Ecto neural progenitor cell (in vitro differentiated cells): ENCODE data around the gene GALNTL6.

ENCODE experiments used
- DNase-seq: peaks from one replicate; pipeline ENCODE4 v3.0.0-alpha.2; 2018; ENCODE audit warnings: low spot score

The GALNTL6 gene

DNA sequence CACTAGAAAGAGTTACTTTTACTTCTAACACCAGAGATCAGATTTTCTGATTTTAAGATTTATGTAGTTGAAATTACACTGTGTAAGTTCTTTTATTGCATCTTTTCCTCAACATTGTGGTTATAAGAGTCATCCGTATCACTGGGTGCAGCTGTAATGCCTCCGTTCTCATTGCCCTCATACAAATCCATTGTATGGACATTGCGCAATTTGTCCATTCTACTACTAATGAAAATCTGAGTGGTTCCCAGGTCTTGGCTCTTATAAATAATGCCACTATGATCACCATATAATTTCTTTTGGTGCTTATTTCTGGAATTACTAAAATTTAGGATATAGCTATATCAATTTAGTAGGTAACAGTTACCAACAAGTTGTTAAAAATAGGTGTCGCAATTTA, 741.4 kb downstream of the GALNTL6 start:
- no peak for DNase-seq

DNA sequence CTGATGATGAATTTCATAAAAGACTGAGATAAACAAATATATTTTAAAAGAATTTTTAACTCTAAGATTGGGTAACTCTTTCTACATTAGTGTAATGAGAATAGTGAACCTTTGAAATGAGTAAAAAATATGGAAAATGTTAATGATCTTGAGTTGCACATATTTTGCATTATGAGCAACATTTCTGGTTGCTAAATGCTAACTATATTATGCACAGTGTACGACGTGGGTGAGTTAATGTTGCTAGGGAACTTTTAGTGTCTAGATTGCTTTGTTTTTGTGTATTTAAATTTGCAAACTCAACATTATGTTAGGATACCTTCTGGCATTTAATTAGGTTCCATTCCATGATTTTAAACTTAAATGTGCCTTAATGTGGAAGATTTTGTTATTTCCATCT, 742.5 kb downstream of the GALNTL6 start:
- DNase-seq, result no peak

DNA sequence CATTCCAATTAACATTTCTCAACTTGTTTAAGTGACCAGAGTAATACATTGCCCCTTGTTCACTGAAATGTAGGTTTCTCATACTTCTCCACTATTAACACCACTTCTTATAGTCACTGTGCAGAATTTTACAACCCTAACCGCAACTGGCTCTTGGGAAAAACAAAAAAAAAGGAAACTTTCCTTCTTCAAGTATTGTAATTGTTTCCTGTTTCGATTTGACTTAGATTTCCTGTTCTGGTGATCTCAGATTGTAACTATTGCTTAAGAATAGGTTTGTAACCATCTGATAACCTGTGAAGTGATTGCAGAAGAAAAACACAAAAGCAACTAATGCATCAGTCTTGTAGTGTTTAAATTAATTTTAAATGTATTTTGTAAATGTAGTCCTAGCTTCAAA, 760.7 kb downstream of the GALNTL6 start:
- no peak for DNase-seq

DNA sequence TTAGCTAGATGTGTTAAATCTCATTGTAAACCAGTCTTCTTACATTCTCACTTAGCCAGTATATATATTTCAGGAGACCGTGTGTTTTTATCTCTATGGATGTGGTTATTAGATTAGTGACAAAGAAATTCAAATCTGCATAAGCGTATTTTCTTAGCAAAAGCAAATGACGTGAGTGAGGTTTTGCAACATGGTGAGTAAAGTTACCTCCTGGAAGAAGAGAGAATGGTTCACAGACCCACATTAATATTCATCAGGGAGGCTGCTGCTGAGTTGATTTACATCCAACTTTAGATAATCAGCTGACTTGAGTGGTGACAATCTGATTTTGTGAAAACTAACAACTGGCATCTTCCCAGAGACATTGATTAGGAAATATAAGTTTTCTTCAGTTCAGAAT, 765.5 kb downstream of the GALNTL6 start:
- no peak for DNase-seq

DNA sequence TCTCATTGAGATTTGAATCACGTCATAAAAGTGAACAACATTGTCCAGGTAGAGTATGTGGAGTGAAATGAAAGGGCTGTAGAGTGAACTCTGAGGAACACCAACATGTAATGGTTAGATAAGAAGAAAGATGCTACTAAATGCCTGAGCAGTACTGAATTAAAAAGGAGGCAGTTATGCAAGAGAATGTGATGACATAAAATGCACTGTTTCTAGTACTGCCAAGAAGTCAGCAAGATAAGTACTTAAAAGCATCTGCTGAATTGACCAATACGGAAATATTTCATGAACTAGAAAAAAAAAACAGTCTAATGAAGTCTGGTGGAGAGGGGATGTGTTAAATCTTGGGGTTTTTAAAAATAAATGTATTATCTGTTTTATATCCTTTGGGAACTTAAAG, 771.6 kb downstream of the GALNTL6 start:
- DNase-seq, result no peak

DNA sequence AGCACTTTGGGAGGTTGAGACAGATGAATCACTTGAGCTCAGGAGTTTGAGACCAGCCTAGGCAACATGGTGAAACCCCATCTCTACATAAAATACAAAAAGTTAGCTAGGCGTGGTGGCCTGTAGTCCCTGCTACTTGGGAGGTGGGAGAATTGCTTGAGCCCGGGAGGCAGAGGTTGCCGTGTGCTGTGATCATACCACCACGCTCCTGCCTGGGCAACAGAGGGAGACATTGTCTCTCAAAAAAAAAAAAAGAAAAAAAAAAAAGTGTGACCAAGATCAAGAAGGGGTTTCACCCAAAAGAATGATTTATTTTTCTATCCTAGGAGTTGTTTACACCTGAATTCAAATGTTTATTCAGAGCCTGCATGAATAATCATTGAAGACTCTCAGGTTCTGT, 783.0 kb downstream of the GALNTL6 start:
- DNase-seq, result no peak

DNA sequence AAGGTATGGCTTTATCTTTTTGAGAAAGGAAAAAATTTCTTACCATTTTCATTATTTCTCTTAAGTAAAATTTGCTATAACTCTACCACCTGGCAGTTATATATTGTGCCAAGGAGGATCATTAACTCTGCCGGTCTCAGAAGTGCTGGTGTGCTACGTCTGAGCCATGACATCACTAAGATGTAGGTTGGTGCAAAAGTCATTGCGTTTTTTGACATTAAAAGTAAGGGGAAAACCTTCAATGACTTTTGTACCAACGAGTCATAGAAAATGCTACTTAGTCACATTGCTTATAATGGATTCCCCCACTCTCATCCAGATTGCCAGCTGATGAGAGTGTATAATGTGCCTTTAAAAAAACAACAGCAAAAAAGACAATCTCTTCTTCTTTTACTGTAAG, 786.4 kb downstream of the GALNTL6 start:
- DNase-seq, result no peak

DNA sequence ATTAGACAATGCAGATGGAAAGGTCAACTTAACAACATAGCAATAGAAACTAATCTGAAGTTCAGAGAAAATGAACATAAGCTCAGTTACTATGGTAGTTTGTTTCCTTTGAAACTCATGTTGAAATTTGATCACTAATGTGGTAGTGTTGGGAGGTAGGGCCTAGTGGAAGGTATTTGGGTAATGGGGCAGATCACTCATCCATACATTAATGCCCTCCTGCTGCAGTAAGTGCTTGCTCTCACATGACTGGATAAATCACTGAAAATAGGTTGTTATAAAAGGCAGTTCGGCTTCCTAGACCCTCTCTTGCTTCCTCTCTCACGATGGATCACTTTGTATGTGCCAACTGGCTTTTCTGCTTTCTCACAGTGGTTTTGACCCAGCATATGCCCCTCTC, 788.0 kb downstream of the GALNTL6 start:
- DNase-seq, result no peak

DNA sequence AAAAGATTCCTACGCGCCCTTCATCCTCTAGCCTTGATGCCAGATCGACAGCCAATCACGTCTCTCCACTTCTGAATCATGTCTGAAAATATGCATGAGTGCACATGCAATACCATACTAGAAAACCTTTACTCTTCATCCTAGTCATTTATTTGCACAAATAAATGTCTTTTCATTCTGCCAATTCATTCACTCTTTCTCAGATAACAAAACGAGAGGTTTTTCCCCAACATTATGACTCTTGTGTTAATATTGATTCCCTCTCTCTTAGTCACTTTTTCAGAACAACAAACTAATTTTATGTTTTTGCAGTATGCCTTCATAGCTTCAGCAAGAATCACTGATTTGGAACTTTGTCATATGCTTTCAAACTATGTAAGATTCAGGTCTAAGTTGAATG, 806.0 kb downstream of the GALNTL6 start:
- DNase-seq, result no peak

DNA sequence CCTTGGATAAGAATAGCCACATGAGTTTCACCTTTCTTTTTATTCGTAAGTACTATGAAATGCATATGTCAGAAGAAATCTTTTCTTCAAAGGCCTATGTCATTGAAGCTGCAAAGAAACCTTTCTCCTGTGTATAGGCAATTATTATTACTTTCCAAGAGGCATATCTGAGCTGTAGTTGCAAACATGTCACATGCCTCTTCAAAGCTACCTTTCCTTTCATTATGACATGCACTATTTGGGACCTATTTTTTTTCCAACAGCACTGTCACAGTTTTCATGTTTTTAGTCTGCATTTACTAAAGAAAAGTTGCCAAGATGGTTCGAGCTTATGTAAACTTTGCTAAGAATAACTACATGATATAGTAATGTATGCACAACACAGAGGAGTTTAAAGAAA, 806.6 kb downstream of the GALNTL6 start:
- DNase-seq, result no peak

DNA sequence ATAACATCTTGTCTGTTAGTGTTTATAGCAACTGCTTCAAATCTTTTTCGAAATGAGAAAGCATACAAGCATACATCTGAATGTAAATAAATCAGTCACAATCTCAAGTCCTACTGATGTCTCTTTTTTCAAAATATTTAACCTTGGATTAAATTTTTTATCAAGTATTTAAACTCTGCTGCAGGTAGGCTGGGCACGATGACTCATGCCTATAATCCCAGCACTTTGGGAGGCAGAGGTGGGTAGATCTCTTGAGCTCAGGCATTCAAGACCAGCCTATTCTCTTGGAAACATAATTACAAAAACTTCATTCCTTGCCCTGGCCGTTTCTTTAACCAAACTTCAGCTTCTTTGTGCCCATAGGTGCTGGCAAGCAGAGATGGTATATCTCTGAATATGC, 815.1 kb downstream of the GALNTL6 start:
- no peak for DNase-seq

DNA sequence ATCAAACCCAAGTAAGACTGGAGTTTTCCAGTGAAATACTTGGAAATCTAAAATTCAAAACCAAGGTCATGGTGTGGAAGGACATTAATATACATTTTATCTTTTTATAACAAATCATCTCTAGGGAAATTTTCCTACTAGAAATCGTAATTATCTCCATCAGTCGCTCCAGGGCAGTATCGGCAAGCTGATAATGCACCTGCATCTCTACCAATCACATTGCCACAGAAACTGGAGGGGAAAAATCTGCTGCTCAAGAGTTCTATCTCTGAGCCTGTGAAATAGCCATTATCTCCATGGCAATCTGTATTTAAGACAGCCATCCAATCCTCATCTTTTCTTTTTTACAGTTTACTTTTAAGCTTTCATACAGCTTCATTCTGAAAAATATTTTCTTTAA, 817.1 kb downstream of the GALNTL6 start:
- DNase-seq, result no peak

DNA sequence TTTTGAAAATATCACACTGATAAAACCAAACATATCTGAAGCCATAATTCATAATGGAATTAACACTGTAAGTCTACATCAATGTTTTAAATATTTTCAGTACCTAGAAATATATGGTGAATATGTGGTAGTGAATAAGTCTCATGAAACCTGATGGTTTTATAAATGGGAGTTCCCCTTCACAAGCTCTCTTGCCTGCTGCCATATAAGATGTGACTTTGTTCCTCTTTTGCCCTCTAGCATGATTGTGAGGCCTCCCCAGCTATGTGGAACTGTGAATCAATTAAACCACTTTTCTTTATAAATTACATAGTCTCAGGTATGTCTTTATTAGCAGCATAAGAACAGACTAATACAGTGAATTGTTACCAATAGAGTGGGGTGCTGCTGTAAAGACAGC, 818.6 kb downstream of the GALNTL6 start:
- DNase-seq, result no peak

DNA sequence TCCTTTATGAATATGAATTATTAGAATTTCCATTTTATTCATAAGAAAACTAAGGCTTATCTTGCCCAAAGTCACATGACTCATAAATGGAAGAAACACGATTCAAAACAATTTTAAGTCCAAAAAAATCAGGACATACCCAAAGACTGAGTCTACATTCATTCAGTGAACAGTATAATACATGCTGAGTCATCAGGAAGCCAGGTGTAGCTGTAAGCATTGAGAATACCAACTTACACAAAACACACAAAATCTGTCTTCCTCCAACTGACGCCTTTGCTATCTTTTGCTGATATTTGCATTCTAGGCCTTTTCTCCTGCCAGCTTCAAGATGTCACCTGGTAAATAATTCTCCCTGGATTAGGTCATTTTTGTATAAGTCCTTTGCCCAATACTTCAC, 835.3 kb downstream of the GALNTL6 start:
- DNase-seq, result no peak

DNA sequence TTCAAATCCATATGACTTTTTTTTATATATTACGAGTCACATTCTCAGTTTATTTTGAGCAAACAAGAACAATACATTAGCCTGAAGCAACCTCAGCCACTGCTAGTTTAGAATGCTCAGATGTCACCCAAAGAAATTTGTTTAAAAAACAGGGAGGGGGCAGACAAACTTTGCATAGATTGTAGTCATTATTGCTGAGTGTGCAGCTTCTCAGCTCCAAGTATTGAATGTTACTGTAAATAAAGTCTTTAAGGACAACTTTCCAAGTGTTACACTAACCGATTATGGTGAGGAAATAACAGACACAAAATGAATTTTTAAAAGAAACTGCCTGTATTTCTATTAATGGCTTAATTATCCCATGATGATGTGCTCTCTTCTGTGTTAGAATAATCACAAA, 835.9 kb downstream of the GALNTL6 start:
- no peak for DNase-seq

DNA sequence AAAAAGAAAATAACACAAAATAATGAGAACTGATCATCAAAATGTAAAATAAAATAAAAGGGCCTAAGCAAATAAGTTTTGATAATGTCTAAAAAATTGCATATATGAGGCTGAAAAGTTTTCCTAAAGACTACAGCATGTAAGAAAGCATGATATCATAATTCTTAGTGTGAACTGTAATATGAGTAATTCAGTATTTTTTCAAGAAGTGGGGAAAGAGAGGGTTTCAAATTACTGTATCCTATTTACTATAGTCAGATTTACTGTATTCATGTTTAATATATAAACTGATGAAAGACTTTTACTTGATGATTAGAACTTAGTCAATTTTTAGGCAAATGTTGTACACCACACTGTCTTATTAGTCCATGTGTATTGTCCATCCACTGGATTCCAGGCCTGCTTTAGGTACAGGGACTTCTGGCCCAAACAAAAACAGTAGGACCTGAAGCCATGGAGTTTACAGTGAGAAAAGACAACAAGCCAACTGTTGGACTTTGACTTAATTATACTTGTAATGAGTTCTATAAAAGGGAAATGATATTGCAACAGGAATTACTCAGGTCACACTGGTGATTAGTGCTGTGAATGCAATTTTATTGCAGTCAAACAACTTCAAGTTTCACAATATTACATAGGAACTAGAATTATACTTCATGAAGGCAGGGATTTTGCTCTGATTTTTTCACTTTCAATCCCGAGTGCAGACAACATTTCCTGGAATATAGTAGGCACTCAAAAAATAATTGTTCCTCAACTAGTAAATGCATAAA, 837.7 kb downstream of the GALNTL6 start:
- DNase-seq, result no peak

DNA sequence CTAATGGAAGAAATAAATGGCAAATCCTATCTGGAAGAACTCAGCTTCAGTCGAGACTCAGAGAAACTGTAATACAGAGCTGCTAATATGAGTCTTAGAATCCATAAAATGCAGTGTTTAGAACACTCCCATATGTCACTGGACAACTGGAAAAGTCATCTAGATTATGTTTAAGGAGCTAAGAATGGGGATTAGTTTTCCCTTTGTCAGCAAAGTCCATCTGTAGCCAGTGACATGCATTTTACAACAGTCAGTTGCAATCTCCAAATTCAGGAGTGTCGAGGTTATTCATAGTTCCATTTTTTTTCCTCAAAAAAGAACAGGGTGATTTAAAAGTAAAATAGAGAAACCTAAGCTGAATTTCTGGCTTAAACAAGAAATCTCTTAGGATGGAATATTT, 838.8 kb downstream of the GALNTL6 start:
- DNase-seq, result no peak

DNA sequence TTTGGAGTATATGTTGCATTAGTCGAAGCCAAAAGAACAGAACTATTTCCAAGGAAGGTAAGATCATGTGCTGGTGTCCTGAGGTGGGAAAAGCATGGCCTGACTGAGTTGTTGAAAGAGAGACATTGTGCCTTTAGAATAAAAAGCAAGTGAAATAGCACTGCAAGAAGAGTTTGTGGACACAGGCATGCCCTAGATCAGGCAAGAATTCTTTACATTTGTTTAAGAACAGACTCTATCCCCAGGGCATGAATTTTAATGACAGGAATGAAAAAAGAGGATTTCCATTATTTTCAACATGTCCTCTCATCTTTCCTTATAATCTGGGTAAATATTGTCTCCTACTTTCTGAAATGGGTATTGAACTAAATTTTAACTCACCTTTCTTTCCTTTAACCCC, 839.2 kb downstream of the GALNTL6 start:
- no peak for DNase-seq

DNA sequence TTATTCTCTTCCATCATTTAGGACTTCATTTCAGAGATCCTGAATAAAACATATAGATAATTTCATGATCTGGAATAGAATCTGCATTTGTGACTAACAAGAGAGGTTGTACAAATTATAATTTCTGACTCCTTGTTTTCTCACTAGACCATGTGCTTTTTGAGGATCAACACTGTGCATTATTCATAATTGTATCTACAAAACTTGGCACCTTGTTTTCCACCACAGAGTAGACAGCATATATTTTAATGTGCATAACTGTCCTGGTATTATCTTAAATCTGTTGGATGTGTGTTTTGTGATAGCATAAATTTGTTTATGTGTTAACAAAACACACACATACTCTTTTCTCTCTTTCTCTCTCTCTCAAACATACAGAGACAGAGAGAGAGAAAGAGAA, 840.5 kb downstream of the GALNTL6 start:
- DNase-seq, result no peak

DNA sequence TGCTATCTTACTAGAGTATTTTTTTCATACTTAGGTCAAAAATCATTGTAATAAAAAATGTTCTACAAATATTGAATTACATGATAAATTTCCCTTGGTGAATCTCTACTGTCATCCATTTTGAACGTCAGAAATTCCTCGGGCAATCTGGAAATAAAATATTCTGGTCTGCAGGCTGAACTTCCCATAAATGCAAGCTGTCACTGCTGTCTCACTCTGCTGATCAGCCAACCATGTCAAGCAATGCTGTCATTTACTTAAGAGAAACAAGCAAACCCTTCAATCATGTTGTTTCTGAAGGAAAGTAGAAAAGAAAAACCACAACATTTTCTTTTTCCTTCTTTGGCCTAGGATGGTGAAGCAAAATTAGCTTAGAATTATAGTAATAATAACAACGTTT, 841.3 kb downstream of the GALNTL6 start:
- DNase-seq, result no peak

DNA sequence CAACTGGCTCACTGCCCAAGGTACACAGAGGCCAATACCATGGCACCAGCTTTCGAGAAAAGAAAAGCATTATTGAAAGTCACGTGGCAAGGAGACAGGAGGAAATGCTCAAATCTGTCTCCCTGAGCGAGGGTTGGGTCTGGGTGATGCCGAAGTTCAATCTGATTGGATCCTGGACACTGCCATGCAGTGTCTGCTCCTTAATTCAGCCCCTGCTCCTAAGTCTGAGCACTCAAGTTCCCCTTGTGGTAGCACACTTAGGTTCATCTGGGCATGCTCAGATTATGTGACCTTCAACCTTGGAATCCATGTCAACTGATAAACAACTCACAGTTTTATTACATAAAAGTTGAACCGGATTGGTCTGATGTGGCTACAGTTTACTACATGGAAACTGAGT, 842.9 kb downstream of the GALNTL6 start:
- no peak for DNase-seq

DNA sequence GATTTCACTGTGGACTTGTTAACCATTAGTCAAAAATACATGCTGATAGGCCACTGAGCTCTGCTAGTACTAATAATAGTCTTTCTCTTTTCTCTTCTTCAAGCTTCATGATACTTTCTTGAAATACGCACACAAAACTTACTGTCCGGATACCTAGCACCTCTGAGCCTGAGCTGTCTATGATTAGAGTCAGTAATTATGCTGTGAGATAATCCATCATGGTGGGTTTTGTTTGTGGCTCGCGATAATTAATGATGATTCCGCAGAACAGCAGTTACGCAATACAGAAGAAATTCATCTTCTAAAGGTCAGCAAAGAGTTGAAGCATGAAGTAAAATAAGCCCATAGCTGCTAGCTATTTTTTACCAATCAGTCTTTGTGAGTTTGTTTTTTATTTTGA, 843.9 kb downstream of the GALNTL6 start:
- DNase-seq, result no peak

DNA sequence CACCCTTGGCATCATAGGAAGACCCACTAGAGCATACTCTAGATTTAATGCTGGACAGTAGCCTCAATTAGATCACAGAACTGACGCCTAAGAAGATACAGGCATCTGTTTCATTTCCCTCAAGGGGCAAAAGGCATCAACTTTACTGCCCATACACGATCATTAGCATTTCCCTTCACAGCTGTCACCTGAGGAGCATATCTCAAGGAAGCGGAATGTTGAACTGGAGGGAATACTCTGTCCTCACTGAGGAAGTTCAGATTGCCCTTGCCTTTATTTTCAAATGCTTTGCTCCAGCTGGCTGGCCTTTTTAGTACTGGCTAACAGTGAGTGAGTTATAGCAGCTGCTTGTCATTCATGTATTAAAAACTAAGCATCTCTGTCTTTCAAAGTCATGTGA, 847.0 kb downstream of the GALNTL6 start:
- DNase-seq, result no peak

DNA sequence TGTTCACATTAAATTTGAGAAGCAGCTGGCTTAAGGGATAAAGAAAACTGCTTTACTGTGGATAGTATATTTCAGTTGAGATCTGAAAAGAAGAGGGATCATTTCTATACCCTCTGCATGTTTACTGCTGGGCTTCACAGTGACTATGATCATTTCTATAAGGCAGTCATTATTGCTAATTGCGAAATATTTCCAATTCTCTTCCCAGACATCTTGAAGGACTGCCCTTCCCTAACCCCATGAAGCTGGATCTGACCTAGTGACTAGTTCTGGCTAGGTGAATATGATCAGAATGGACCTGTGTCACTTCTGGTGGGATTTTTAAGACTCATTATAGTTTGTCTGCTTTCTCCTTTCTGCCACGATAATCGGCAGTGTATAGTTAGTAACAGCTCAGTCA, 848.9 kb downstream of the GALNTL6 start:
- DNase-seq, result no peak
